ENCODE measurements around the gene FAM76B.

FAM76B gene

DNA sequence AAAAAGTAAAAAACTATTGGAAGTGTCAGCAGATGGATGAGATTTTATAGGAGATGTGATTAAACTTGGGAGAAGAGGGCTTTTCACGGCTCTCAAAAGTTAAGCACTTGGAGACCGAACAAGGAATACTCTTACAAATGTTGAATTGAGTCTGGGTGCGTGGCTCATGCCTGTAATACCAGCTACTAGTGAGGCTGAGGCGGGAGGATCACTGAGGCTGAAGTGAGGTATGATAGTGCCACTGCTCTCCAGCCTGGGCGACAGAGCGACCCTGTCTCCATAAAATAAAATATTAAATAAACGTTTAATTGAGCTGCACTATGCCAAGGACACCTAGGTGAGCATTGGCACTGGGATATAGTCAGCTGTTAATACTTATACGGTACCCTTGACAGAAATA, 2.6 kb upstream of the FAM76B start:
- no peak for DNase-seq (ENCODE audit: low read depth)

GRCh38 chr11:95791709-95792033, 2.1 kb upstream of the FAM76B start:
- no peak for DNase-seq (ENCODE audit: low read depth)

DNA sequence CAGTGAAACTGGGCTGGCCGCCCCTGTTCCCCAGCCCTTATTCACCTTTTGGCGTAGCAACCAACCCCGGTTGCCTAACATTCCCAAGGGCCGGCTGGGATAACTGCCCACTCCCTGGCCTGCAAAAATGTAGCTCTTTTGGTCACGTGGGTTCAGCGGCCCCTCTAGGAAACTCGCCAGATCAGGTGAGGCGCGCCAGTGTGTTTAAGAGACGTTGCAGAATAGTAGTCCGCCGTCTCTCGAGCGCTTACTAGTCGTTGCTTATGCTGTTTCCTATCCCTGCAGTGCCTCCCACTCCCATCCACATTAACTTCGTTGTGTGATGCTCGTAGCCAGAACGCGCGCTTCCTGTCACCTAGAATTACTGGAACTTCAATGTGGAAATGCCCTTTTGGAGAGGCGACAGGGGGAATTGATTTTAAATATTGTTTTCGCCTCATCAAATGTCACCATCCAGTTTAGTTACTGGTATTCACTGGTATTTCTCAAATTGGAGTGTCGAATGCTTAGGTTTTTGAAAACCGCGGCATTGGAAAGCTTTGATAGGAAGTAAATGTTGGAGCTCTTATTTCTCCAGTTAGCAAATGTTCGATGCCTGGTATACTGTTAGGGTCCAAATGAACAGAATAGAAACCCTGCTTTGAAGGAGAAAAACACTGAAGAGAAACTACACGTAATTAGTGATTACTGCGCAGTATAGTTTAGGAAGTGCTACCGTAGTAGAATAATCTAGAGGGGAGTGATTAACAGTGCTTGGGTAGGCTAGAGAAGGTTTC, 1.5 kb upstream of the FAM76B start:
- DNase-seq (ENCODE audit: low read depth), result peak; percentile 13

DNA sequence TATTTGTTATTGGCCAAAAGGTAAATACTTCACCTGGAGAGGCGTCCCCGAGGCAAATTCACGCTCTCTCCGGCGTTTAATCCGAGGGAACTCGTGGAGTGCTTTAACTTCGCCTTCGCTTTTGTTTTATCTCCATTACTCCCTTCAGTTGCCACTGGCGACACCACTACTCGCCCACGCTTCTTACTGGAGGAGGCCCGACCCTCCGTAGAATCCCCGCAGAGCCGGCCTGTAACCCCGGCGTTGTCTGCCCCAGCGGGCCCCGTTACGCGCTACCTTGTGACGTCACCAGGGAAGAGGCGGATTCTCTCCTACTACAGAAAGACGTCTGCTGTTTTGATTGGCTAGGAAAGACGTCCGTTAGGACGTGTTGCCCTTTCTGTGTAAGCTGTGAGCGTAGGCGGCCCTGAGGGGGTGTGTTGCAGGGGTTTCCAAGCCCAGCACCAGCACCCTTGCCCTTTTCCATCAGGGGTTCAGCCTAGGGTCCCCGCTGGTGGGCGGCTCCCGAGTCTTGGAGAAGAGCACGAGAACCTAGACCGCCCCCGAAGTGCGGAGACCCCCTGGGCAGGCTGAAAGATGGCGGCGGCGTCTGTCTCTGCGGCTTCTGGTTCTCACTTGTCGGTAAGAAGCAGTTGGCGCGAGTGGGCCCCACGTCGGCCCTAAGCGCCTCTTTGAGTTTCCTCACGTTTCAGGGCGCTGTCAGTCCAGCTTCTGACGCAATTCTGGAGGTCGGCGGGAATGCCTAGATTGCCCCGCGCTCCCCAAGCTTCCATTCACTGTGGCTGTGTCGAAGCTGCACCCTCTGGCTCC, 746 bp upstream of the FAM76B start, which contains the start of gene CEP57:
Gene CEP57 (plus strand): TSS at position 376 of the 810 bp plus-strand sequence. CDS start 201 bp downstream, at position 577.
- peak; percentile 87 for DNase-seq (ENCODE audit: low read depth)

GRCh38 chr11:95788921-95789505, 569 bp downstream of the FAM76B start:
- DNase-seq (ENCODE audit: low read depth), result peak; percentile 3

- no peak for DNase-seq (ENCODE audit: low read depth)
Observed at GRCh38 chr11:95780544-95780943, 9.0 kb downstream of the FAM76B start.

- DNase-seq (ENCODE audit: low read depth), result no peak
Observed at GRCh38 chr11:95778699-95779098, 10.9 kb downstream of the FAM76B start.

GRCh38 chr11:95776859-95777258, 12.7 kb downstream of the FAM76B start:
- no peak for DNase-seq (ENCODE audit: low read depth)

DNA sequence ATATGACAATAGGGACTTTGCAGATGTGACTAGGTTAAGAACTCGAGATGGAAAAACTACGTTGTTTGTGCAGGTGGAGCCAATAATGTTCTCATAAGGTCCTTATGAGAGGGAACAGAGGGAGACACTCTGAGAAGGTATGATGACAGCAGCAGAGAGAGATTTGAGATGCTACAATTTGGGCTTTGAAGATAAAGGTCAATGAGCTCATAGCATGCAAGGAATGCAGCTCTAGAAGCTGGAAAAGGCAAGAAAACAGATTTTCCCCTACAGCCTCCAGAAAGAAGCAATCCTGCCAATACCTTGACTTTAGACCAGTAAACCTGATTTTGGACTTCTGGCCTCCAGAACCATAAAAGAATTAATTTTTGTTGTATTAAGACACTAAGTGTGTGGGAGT, 21.1 kb downstream of the FAM76B start:
- no peak for DNase-seq (ENCODE audit: low read depth)

GRCh38 chr11:95767498-95767897, 22.1 kb downstream of the FAM76B start:
- DNase-seq (ENCODE audit: low read depth), result no peak

DNA sequence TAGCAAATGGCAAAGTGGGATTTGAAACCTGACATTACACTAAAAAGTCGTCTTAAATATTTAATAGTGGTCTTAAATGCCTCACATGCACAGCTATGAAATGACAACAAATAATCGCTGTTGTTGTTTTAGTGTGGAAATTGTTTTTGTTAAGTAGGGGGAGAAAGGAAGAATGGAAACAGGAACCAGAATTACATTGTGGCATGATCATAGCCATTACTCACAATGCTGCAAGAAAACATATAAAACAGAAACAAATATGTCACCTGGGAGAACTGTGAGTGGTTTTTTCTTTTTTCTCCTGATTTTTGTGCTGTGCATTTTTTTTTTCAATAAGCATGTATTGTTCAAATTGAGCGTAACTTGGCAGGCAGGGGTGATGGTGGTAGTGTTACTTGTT, 22.9 kb downstream of the FAM76B start:
- no peak for DNase-seq (ENCODE audit: low read depth)

DNA sequence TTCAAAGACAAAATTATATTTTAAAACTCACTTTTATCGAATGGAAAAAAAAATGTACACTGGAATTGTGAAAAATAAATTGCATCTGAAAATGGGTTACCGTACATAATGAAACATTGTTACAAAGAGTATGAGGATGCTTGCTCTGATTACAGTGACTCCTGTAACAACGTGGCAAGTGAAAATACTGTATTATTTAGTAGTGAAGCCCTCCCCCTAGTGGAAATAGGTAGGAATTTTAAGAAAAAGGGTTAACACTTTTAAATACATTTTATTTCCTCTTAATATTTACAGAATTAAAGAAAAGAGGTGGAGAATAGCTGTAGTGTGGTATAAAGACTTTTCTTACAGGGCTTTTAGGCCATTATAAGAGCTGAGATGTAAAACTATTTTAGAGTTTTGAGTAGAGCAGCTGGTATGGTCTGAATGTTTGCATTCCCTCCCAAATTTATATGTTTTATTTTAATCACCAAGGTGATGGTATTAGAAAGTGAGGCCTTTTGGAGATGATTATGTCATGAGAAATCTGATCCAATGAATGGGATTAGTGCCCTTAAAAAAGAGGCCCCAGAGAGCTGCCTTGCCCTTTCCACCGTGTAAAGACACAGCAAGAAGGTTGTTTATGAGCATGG, 25.2 kb downstream of the FAM76B start:
- DNase-seq (ENCODE audit: low read depth), result no peak

DNA sequence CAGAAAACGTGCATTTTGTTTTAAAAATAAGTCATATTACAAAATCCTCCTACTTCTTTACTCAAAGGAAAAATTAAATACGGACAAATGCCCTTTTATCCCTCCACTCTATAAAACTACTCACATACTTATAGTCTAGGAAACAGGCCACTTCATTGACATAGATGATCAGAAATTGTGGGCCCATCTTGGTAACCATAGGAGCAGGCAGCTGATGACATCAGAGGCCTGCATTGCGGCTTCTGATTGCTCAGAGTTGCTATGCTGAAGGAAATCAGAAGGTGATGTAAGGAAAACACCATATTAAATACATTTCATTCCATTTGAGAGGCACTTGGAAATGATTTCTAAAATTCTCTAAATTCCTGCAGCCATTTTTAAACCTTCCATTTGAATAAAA, 27.0 kb downstream of the FAM76B start:
- DNase-seq (ENCODE audit: low read depth), result no peak

DNA sequence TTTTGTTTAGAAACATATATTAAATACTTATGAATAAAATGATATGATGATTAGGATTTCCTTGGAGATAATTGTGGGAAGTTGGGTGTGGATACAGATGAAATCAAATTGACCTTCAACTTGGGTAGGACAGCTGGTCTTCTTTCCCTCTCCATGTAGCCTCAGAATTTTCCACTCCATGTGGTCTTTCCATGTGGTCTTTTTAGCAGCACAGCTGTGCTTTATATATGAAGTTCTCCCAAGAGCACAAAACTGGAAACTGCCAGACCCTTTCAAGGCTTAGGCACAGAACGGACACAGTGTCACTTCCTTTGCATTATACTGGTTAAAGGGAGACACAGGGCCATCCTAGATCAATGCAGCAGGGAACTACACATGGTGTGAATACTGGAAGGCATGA, 28.6 kb downstream of the FAM76B start:
- DNase-seq (ENCODE audit: low read depth), result no peak

GRCh38 chr11:95751515-95751914, 38.1 kb downstream of the FAM76B start:
- no peak for DNase-seq (ENCODE audit: low read depth)

DNA sequence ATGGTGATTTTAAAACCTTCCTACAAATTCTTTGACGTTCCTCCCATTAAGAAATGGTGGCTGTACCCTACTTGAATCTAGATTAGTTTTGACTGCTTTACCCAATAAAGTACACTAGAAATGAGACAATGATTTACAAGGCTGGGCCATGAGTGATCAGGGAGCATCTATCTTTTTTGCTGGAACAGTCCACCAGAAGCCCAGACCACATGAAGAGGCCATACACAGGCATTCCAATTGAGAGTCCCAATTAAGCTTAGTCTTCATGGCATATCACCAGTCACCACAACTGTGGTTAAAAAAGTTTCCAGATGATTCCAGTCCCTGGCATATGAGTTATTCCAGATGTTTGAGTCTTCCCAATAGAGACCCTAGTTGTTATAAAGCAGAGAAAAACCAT, 39.5 kb downstream of the FAM76B start:
- no peak for DNase-seq (ENCODE audit: low read depth)

DNA sequence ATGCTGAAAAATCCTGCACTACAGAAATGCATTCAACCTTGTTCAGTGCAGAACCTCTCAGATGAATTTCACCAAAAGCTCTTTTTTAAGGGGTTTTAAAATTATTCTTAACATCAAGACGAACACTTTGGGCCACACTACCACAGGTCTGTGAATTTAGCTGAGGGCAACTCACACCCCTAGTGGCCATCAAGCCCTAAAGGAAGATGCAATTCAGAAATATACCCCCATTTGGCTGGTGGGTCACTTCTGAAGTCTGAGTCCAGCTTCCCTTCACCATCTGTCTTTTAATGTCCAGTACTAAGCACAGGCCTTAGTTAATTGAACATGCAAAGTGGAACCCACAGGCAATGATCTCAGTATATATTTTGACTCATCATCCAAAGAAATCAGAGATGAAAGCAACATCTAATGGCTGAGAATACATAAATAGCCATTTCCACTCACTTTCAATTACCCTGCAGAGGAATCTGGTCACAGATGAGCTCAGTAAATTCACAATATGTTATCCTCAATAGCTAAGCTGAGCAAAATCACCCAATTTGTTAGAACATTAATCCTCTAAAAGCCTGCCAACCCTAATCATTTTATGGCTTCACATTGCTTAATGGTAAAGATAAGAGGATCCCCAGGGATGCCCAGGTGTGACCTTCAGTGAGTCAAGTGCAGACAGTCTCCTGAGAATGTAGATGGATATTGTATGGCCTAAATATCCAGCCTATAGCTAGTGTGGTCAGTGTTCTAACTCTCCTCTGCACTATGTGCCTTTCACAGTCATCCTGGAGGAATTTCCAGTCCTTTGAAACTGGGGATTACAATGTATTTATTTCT, 50.3 kb downstream of the FAM76B start:
- DNase-seq (ENCODE audit: low read depth), result no peak

GRCh38 chr11:95736809-95737208, 52.8 kb downstream of the FAM76B start:
- DNase-seq (ENCODE audit: low read depth), result no peak

- DNase-seq (ENCODE audit: low read depth), result no peak
Observed at GRCh38 chr11:95736355-95736754, 53.2 kb downstream of the FAM76B start.

DNA sequence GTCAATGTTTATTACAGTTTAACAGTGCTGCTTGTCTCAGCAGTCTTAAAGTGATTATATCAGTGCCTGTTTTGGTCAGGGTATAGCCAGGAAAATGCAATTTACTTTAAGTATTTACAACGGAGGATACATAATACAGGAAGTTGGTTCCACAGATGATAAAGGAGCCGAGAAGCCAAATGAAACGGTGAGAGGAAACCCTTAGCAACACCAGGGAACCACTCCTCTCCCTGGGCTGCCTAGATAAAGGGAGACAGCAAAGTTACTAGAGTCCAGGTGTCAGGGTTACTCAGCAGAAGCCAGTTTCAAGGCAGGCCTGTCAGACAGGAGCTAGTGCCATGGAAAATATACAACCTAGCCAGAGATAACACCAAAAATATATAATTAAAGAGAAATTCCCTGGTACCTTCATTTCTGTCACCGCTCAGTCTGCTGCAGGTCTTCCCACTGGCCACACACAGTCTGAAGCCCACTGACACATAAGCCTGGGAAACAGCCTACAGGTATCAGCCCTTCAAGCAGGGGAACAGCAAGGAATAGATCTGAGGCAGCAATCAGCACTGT, 55.5 kb downstream of the FAM76B start:
- no peak for DNase-seq (ENCODE audit: low read depth)

DNA sequence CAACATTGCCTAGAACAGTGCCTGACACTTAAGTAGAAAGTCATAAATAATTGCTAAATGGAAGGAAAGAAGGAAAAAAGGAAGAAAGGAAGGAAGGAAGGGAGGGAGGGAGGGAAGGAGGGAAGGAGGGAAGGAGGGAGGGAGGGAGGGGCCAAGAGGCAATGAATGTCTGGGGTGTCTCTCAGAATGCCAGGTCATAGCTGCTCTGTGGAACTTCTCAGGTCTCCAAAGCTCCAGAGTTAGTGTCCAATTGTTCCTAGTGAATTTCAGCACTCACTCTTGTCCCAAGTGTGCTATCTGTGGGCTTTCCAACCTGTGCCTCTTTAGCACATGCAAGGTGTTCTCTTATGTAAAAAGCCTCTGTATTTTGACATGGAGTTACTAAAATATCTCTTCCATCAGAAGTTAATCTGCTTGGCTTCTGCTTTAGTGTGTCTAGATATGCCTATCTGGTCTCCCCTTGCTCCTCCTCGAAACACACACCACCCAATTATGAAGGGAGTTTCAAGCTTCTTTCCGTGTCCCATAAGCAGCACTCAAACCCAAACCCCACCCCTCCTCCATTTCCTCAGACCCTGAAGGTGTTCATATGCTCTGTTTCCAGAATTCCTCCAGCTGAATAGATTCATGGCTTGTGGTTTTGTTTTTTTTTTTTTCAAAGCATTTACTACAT, 56.5 kb downstream of the FAM76B start:
- DNase-seq (ENCODE audit: low read depth), result no peak
